HCT116 (cell line): Measurements from ENCODE around the gene RAD54L2. TPM values are rescaled to one million over a fixed set of nuclear protein-coding genes. Genes with fewer than 3 reads are reported as not detected.

Source experiments
- ATAC-seq: fragments of 200-7000 bp; cut with Tn5 transposase; 2 replicates; pipeline ENCODE4 v1.9.1; 2020; ENCODE audit warnings: mild to moderate bottlenecking, moderate library complexity
- BruUV-seq: library from RNA; stranded (reverse); fragments of 400-500 nt; replicated peaks from 2 replicates; lab custom pipeline; 2021; lab: Mats Ljungman, UMichigan
- CTCF ChIA-PET: fragments of 300-600 bp; sonication (Branson Sonifier 250); formaldehyde crosslinking; loops from one replicate; lab custom pipeline; 2021; ENCODE audit warnings: antibody characterized with exemption; lab: Charles Lee
- POLR2A ChIA-PET: fragments of 300-600, 350-600 bp; sonication (Branson Sonifier 250); formaldehyde crosslinking; loops from one replicate; lab custom pipeline; 2021; ENCODE audit warnings: antibody characterized with exemption; lab: Charles Lee
- RAD21 ChIA-PET, 2 experiments: fragments of 300-600 bp; sonication (Branson Sonifier 250); formaldehyde crosslinking; loops; one replicate each; lab custom pipeline; 2023; ENCODE audit warnings: low total read pairs in 2 of 2; ENCODE audit not compliant: uncharacterized antibody in 2 of 2, unreplicated experiment in 2 of 2, low non-redundant PET in 1 of 2; lab: Charles Lee
- DNase-seq: peaks from one replicate; pipeline ENCODE4 v3.0.0-alpha.2; 2010; ENCODE audit warnings: low read depth, low spot score
- H2AFZ ChIP-seq: fragments of 200-600 bp; shearing (Covaris generic), sonication (generic); 2 replicates; pipeline ENCODE4 v1.6.1; 2017; ENCODE audit warnings: low read depth, mixed run types, mixed read lengths, antibody characterized with exemption, low read length; ENCODE audit not compliant: poor library complexity, severe bottlenecking
- H3K27ac ChIP-seq: 2 replicates; pipeline ENCODE4 v1.5.1; 2012; ENCODE audit warnings: low read depth, low read length
- H3K27me3 ChIP-seq: fragments of 200-600 bp; sonication (generic); 2 replicates; pipeline ENCODE4 v1.6.1; 2016; ENCODE audit warnings: mixed run types, low read length, mixed read lengths; ENCODE audit not compliant: insufficient read depth
- H3K36me3 ChIP-seq, 2 experiments: fragments of 200-500 bp in 1 of 2; fragments of 200-600 bp in 1 of 2; sonication (Bioruptor generic) in 1 of 2; sonication (generic) in 1 of 2; 2 replicates each; pipeline versions ENCODE4 v1.5.1 to v1.6.1; 2014 to 2016; ENCODE audit warnings: low read length in 2 of 2, inconsistent platforms in 1 of 2, mixed read lengths in 1 of 2, mixed run types in 1 of 2; ENCODE audit not compliant: insufficient read depth in 2 of 2, control insufficient read depth in 1 of 2
- H3K4me1 ChIP-seq, 2 experiments: fragments of 200-600 bp in 1 of 2; sonication (generic) in 1 of 2; 2 replicates each; pipeline versions ENCODE4 v1.5.1 to v1.6.1; 2012 to 2017; ENCODE audit warnings: low read length in 2 of 2, inconsistent platforms in 1 of 2, mild to moderate bottlenecking in 1 of 2, mixed read lengths in 1 of 2, mixed run types in 1 of 2, moderate library complexity in 1 of 2; ENCODE audit not compliant: insufficient read depth in 2 of 2, control insufficient read depth in 1 of 2
- H3K4me2 ChIP-seq: fragments of 200-600 bp; sonication (generic); 2 replicates; pipeline ENCODE4 v1.6.1; 2017; ENCODE audit warnings: mixed run types, low read length, mixed read lengths
- H3K4me3 ChIP-seq, 2 experiments: fragments of 200-600 bp in 1 of 2; sonication (generic) in 1 of 2; replicated peaks in 1 of 2; 2 replicates each; pipeline ENCODE4 v1.5.1; 2011 to 2016; ENCODE audit warnings: low read length in 2 of 2, control low read depth in 1 of 2, low read depth in 1 of 2, mild to moderate bottlenecking in 1 of 2, mixed read lengths in 1 of 2, mixed run types in 1 of 2
- H3K79me2 ChIP-seq: fragments of 200-600 bp; sonication (generic); 2 replicates; pipeline ENCODE4 v1.6.1; 2017; ENCODE audit warnings: mild to moderate bottlenecking, mixed run types, low read length, moderate library complexity, mixed read lengths; ENCODE audit not compliant: insufficient read depth
- H3K9ac ChIP-seq: fragments of 200-600 bp; sonication (generic); 2 replicates; pipeline ENCODE4 v1.6.1; 2016; ENCODE audit warnings: low read length, mixed read lengths
- H3K9me2 ChIP-seq: fragments of 200-600 bp; sonication (generic), shearing (Covaris generic); 2 replicates; pipeline ENCODE4 v1.6.1; 2017; ENCODE audit warnings: mixed run types, mild to moderate bottlenecking, moderate library complexity; ENCODE audit not compliant: insufficient read depth
- H3K9me3 ChIP-seq, 2 experiments: fragments of 200-500 bp in 1 of 2; fragments of 200-600 bp in 1 of 2; sonication (Bioruptor generic) in 1 of 2; sonication (generic) in 1 of 2; 2 replicates each; pipeline ENCODE4 v1.6.1; 2014 to 2017; ENCODE audit warnings: low read length in 2 of 2, mixed read lengths in 2 of 2, inconsistent platforms in 1 of 2, low read depth in 1 of 2, mild to moderate bottlenecking in 1 of 2, mixed run types in 1 of 2, moderate library complexity in 1 of 2; ENCODE audit not compliant: control insufficient read depth in 1 of 2, insufficient read depth in 1 of 2
- H4K20me1 ChIP-seq: fragments of 200-600 bp; sonication (generic), shearing (Covaris generic); 2 replicates; pipeline ENCODE4 v1.6.1; 2017; ENCODE audit warnings: mixed run types, mild to moderate bottlenecking, moderate library complexity; ENCODE audit not compliant: insufficient read depth
- ATF3 ChIP-seq: IDR thresholded peaks from 2 replicates; pipeline ENCODE4 v1.6.1; 2012
- CEBPB ChIP-seq: IDR thresholded peaks from 2 replicates; pipeline ENCODE4 v1.6.1; 2012; ENCODE audit warnings: low read depth
- EGR1 ChIP-seq: IDR thresholded peaks from 2 replicates; pipeline ENCODE4 v1.6.1; 2012; ENCODE audit warnings: low read depth
- EZH2phosphoT487 ChIP-seq: fragments of 200-600 bp; IDR thresholded peaks from 2 replicates; pipeline ENCODE4 v1.6.1; 2018; ENCODE audit warnings: antibody characterized with exemption, borderline replicate concordance
- FOSL1 ChIP-seq: IDR thresholded peaks from 2 replicates; pipeline ENCODE4 v1.6.1; 2012; ENCODE audit warnings: low read depth
- JUND ChIP-seq: IDR thresholded peaks from 2 replicates; pipeline ENCODE4 v1.6.1; 2012
- MAX ChIP-seq: IDR thresholded peaks from 2 replicates; pipeline ENCODE4 v1.6.1; 2012
- POLR2A ChIP-seq: IDR thresholded peaks from 2 replicates; pipeline ENCODE4 v1.7.0; 2011; ENCODE audit warnings: borderline replicate concordance; ENCODE audit not compliant: insufficient read depth, insufficient read length; ENCODE audit errors: extremely low read depth
- REST ChIP-seq: IDR thresholded peaks from 2 replicates; pipeline ENCODE4 v1.6.1; 2012; ENCODE audit warnings: low read depth
- SIN3A ChIP-seq: IDR thresholded peaks from 2 replicates; pipeline ENCODE4 v1.6.1; 2012; ENCODE audit warnings: low read depth
- SRF ChIP-seq: IDR thresholded peaks from 2 replicates; pipeline ENCODE4 v1.6.1; 2012; ENCODE audit warnings: low read depth
- YY1 ChIP-seq: IDR thresholded peaks from 2 replicates; pipeline ENCODE4 v1.6.1; 2011; ENCODE audit warnings: low read length, low read depth, moderate library complexity, mild to moderate bottlenecking; ENCODE audit not compliant: insufficient replicate concordance; ENCODE audit errors: extremely low read depth
- ZFX ChIP-seq: fragments of 450-650 bp; IDR thresholded peaks from 2 replicates; pipeline ENCODE4 v1.6.1; 2017
- intact Hi-C: fragments of 100-400 bp; cut with micrococcal nuclease; formaldehyde crosslinking; loops from 2 replicates; pipeline ENCODE4 v1.10.0; 2022
- total RNA-seq: library from RNA; stranded (reverse); gene quantifications from one replicate; pipeline ENCODE4 v1.2.1, GENCODE V29; 2021; ENCODE audit not compliant: unreplicated experiment

RAD54L2 gene
- total RNA-seq, 1 experiment from 2014 or later: 20.2 TPM

- DNase-seq (no peak), ATAC-seq (no peak)
- H3K79me2 ChIP-seq: peaks cover 19% of the 10 kb centered on the region
- no peak overlapping the region for H3K4me2 ChIP-seq
- BruUV-seq: no TSS peak
- no peak for TF ChIP-seq ATF3
- TF ChIP-seq REST: no peak
- TF ChIP-seq EGR1: no peak
- TF ChIP-seq MAX: no peak
- TF ChIP-seq ZFX: no peak
- no peak for TF ChIP-seq FOSL1
- no peaks in the 10 kb centered on the region for H3K9me2 ChIP-seq
- H3K27ac ChIP-seq: no peak overlapping the region
- no peaks in the 10 kb centered on the region for H3K27me3 ChIP-seq
- intact Hi-C loops: no loop called here
- no peaks in the 10 kb centered on the region for H3K9me3 ChIP-seq
- ChIA-PET CTCF (no interaction called here), POLR2A (no interaction called here), RAD21 (no interaction called here)
- no peak overlapping the region for H3K9ac ChIP-seq
- no peaks in the 10 kb centered on the region for H4K20me1 ChIP-seq
- no peaks in the 10 kb centered on the region for H3K4me1 ChIP-seq
- H3K36me3 ChIP-seq: no peaks in the 10 kb centered on the region
- H2AFZ ChIP-seq: no peak overlapping the region
- H3K4me3 ChIP-seq: no peak overlapping the region
These were observed 41.9 kb downstream of the RAD54L2 start for GRCh38 chr3:51580418-51580817.

- no peak overlapping the region for H3K4me2 ChIP-seq
- CTCF ChIA-PET: no interaction called here
- no peak overlapping the region for H3K4me3 ChIP-seq
- no peaks in the 10 kb centered on the region for H3K36me3 ChIP-seq
- ATAC-seq: no peak
- H3K9me3 ChIP-seq: no peaks in the 10 kb centered on the region
- no peaks in the 10 kb centered on the region for H3K4me1 ChIP-seq
- peaks cover 23% of the 10 kb centered on the region for H3K79me2 ChIP-seq
- H3K27ac ChIP-seq: no peak overlapping the region
- no peaks in the 10 kb centered on the region for H4K20me1 ChIP-seq
- no TSS peak for BruUV-seq
- POLR2A ChIA-PET: no interaction called here
- no peak overlapping the region for H3K9ac ChIP-seq
- intact Hi-C loops: no loop called here
- no peak overlapping the region for H2AFZ ChIP-seq
- RAD21 ChIA-PET: no interaction called here
- H3K9me2 ChIP-seq: no peaks in the 10 kb centered on the region
- no peaks in the 10 kb centered on the region for H3K27me3 ChIP-seq
- no peak for DNase-seq
- no peak for TF ChIP-seq MAX
- no peak for TF ChIP-seq SIN3A
- TF ChIP-seq EZH2phosphoT487: no peak
- TF ChIP-seq JUND: no peak
- no peak for TF ChIP-seq EGR1
- no peak for TF ChIP-seq FOSL1
- TF ChIP-seq CEBPB: no peak
- no peak for TF ChIP-seq YY1
- TF ChIP-seq SRF: no peak
- no peak for TF ChIP-seq ATF3
- TF ChIP-seq POLR2A: no peak
- TF ChIP-seq REST: no peak
These were observed 43.0 kb downstream of the RAD54L2 start for GRCh38 chr3:51581524-51581923.
